DOHH2 (cell line): ENCODE measurements around the gene SNRK.

ENCODE experiments used
- EZH2phosphoT487 ChIP-seq: fragments of 200-600 bp; sonication (generic); IDR thresholded peaks from 2 replicates; pipeline ENCODE4 v1.6.1; 2017; ENCODE audit warnings: borderline replicate concordance, mild to moderate bottlenecking, antibody characterized with exemption, low read length, moderate library complexity, mixed read lengths
- TF ChIP-seq, protein P1 (sequence below): fragments of 200-600 bp; sonication (generic); IDR thresholded peaks from one replicate; pipeline ENCODE4 v1.5.1; 2014; ENCODE audit warnings: antibody characterized with exemption, mild to moderate bottlenecking, low read depth, low read length; ENCODE audit not compliant: poor library complexity, severe bottlenecking

DNA sequence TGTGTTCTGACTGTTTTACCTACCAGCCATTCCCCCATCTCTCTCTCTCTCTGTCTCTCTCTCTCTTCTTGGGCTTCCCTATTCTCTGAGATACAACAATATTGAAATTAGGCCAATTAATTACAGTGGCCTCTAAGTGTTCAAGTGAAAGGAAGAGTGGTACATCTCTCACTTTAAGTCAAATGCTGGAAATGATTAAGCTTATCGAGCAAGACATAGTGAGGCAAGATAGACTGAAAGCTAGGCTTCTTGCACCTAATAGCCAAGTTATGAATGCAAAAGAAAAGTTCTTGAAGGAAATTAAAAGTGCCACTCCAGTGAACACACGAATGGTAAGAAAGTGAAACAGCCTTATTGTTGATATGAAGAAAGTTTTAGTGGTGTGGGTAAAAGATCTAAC is 21.3 kb downstream of the SNRK start:
- TF ChIP-seq, protein P1, sequence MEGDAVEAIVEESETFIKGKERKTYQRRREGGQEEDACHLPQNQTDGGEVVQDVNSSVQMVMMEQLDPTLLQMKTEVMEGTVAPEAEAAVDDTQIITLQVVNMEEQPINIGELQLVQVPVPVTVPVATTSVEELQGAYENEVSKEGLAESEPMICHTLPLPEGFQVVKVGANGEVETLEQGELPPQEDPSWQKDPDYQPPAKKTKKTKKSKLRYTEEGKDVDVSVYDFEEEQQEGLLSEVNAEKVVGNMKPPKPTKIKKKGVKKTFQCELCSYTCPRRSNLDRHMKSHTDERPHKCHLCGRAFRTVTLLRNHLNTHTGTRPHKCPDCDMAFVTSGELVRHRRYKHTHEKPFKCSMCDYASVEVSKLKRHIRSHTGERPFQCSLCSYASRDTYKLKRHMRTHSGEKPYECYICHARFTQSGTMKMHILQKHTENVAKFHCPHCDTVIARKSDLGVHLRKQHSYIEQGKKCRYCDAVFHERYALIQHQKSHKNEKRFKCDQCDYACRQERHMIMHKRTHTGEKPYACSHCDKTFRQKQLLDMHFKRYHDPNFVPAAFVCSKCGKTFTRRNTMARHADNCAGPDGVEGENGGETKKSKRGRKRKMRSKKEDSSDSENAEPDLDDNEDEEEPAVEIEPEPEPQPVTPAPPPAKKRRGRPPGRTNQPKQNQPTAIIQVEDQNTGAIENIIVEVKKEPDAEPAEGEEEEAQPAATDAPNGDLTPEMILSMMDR, result no peak
- TF ChIP-seq EZH2phosphoT487, result no peak
